GM12873 (cell line): ENCODE results near the gene BRCA2.

Experiments used
- TF ChIP-seq, protein P1 (sequence below): IDR thresholded peaks from 2 replicates; pipeline ENCODE4 v1.5.1; 2012; ENCODE audit warnings: low read depth, mild to moderate bottlenecking, moderate library complexity, low read length, control low read depth; ENCODE audit not compliant: insufficient read depth; ENCODE audit errors: missing control alignments

The BRCA2 gene

DNA sequence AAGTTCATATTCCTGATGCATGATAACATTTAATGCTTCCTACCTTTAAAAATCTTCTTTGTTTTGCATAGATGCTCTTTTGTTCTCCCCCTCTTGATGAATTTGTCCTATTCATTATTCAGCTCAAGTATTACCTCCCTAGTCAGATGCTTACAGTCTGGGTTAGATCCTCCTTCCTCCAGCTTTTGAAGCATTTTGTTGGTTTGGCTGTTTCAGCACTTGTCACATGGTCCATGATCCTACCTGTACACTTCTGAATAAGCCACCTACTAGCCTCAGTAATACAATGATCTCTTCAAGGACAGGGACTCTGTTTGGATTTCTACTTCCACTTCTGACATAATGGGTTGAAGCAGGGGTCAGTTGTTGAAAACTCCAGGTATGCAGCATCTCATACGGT is 75.2 kb downstream of the BRCA2 start:
- TF ChIP-seq, protein P1, sequence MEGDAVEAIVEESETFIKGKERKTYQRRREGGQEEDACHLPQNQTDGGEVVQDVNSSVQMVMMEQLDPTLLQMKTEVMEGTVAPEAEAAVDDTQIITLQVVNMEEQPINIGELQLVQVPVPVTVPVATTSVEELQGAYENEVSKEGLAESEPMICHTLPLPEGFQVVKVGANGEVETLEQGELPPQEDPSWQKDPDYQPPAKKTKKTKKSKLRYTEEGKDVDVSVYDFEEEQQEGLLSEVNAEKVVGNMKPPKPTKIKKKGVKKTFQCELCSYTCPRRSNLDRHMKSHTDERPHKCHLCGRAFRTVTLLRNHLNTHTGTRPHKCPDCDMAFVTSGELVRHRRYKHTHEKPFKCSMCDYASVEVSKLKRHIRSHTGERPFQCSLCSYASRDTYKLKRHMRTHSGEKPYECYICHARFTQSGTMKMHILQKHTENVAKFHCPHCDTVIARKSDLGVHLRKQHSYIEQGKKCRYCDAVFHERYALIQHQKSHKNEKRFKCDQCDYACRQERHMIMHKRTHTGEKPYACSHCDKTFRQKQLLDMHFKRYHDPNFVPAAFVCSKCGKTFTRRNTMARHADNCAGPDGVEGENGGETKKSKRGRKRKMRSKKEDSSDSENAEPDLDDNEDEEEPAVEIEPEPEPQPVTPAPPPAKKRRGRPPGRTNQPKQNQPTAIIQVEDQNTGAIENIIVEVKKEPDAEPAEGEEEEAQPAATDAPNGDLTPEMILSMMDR = no peak

DNA sequence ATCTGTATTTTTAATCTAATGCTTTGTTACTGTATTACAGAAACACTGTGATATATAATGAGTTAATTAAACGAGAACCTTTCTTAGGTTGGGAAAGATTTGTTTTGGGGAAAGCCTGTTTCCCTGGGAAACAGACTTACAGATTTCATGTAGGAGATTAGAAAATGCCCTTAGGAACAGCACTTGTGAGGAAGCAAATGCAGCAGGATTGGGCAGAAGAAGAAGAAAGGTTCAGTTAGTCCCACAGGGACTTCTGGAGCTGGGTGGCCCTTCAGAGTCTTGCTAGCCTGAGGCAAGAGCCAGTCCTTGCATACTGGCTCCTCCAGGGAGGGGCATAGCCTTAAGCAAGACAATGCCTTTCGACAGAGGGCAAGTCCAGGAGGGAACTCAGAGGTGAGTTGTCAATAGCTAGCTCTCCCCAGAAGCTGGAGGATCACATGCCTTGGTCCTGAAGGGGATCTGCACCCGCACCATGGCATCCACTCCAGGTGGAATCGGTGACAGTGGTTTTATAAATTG is 75.9 kb downstream of the BRCA2 start:
- TF ChIP-seq, protein P1 = no peak

DNA sequence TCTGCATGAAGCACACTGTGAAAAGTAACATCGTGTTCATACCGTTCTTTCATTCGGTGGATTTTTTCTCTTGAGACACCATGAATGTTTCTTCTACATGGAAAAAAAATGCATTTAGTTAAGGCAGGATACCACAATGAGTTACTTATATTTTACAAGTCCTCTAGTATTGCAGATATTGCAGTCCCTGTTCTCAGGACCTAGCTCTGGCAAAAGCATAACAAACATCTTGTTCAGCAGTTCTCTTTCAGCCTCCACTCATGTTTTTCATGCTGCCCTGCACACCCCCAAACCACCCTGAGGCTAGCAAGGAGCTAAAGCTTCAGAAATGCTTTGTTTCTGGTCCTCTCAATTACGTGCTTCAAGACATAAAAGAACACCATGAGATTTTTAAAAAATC is 87.8 kb downstream of the BRCA2 start:
- TF ChIP-seq, protein P1 = no peak

DNA sequence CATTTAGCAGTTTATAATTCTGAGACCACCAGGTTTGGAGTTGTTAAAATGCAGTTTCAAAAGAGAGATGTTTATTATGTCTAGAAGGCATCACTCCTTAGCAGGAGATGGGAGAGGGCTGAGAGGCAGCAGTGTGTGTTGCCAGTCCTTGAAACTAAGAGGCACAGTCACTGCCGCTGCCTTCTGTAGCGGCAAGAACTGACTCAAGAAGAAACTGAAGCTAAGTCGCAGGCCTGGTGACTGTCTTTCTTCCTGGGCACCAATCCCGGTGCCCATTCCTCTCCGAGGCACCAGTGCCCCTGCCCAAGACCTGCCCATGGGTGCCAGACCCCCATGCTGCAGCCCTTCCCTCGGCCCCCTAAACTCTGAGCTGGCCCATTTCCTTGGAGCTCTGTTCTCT is 92.5 kb downstream of the BRCA2 start:
- TF ChIP-seq, protein P1 = no peak

DNA sequence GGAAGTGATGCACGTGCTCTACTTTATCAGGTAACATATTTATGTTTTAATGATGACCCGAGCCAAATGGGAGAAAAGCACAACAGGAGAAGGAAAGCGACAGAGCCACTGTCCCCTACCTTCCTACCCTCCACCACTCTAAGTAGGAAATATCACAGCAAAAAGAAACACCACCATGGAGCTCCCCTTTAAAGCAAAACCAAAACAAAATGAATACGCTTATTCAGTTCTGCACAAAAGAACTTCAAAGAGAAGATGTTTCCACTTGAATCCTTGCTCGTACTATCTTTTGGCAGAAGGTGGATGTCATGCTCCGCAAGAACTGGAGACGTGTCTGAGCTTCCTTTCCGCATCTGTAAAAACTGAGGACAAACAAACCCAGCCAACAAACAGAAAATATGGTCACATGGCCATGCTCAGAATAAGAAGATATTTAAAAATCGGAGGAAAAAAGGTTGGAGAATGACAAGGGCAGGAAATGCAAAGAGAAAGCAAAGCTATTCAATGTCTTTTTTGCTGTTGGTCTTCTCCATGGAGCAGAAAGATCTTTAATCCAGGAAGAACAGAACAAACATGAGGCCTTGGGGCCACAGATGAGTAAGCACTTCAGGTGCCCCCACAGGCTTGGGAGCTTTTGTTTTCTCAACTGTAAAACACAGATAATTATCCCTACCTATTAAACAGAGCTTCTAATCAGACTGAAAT is 93.1 kb downstream of the BRCA2 start:
- TF ChIP-seq, protein P1 = no peak

DNA sequence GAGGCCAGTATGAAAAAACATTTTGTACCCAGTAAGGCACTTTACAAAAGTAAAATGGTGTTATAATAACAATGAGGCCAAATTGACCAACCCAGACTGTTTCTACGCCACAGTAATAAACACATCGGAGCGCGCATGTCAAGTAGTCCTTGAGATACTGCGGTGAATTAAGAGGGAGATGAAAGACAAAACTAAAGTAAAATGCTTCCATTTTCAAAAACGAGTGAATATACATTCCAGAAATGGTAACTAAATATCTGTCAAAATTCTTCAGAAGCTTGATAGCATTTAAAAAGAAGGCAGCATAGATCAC is 93.6 kb downstream of the BRCA2 start:
- TF ChIP-seq, protein P1 = no peak

DNA sequence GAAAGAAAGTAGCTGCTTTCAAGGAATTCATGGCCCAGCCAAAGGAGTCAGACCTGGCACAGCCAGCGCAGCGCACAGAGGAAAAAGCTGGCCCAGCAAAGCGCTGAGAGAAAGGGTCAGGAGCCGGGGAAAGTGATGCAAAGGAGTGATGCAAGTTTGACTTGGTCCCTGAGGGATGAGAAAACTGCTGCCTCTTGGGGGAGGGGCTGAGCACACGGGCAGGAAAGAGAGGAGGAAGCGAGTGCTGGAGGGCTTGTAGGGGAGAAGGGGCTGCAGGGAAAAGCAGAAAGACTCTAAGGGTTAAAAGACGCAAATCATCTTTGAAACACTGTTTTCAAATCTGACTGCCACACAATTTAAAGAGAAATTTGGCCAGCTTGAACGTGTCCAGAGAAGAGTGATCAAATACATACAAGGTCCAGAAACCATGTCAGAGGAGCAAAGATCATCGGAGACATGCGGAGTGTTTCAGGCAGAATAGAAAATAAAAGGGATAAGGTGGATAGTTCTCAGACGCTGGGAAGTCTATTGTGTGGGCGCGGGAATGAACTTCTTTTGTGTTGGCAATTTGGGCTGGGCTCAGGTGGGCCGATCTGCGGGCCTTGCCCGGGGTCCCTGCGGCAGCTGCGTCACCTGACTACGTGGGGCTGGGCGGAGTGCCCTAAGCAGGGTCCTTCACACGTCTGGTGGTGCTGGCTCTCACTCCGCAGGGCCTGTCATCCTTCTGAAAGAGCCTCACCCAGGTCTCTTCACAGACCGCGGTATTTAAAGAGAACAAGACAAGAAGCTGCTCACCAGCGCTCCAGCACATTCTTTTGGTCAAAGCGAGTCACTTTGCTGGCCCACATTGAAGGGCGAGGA is 94.5 kb downstream of the BRCA2 start:
- TF ChIP-seq, protein P1 = no peak
